GM18520 (cell line): Measurements from ENCODE around the gene SUMF1.

Experiments used
- ATAC-seq: cut with Tn5 transposase; IDR thresholded peaks from one replicate; pipeline ENCODE4 v1.9.1; 2021; ENCODE audit not compliant: unreplicated experiment

The SUMF1 gene

DNA sequence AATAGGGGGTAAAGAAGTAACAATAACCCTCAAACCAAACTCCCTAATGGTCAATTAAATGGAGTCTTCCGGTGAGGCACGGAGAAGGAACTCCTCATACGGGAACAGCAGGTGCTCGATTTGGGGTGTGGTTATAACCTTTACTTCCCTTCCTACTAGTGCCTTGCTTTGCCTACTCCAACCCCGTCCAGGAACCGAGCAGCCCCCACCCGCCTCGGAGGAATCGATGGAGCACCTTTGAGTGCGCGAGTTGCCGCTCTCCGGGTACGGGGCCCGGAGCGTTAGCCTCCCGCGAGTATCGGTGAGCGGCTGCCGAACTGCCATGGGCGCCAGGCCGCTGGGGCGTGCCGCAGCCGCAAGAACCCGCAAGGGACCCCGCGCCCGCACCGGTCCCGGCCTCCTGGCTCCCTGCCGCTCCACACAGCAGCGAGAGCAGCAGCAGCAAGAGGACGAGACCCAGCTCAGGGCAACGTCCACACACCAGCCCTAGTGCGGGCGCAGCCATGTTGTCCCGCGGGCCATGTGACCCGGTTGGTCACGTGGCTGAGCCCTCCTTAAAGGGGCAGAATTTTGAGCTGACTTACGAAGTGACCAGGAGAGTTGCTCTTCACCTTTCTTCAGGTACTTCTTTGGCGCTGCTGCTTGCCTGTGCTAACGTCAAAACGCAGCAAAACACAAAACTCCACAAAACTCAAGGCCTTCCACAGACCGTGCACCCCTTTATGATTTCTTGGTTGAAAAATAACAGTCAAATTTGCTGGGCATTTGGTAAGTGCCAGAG lies at the start of gene SUMF1:
Gene SUMF1 (minus strand): TSS at position 529 of the 781 bp plus-strand sequence. CDS start 24 bp downstream, at position 505.
- peak; percentile 100 for ATAC-seq

DNA sequence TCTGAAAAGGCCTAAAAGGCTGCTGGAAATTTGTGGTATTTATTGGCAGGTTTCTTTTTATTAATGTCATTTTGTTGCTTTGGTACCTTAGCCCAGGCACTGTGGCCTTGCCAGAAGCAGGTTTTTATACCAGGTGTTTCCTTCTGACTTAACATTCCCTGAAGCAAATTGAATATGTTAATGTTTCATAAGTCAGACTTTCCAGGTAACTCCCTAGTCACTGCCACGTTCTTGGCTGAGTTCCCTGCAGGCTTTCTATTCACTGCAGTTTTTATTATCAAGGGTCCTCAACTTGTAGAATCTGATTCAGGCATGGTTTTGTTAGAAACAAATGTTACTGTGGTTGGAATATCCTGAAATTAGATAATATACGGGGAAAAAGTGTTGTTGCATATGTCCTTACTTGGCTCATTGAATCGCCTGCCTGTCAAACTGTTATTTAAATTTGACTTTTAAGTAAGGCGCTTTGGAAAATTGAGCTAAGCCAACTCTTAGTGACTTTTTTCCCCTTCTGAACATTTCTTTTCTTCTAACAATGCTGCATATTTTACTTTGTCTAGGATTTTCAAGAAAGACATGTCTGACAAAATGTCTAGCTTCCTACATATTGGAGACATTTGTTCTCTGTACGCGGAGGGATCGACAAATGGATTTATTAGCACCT lies 49.0 kb upstream of the SUMF1 start:
- no peak for ATAC-seq

DNA sequence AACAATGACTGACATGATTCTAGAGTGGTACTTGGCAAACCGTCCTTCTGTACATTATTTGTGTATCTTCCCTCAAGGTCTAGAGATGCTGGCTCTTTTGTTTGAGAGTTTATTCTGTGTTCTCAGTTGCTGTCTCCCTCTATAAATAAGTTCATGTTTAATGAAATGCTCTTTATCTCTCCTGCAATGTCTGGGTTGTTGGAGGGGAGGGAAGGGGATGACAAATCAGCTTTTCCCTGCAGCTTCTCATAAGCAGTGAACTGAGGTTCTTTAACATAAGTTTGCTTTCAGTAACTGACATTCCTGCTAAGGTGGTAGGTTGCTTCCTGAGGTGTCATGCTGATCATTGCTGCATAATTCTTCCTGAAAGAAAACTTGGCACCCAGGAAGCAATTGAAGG lies 47.8 kb upstream of the SUMF1 start:
- ATAC-seq, result no peak

DNA sequence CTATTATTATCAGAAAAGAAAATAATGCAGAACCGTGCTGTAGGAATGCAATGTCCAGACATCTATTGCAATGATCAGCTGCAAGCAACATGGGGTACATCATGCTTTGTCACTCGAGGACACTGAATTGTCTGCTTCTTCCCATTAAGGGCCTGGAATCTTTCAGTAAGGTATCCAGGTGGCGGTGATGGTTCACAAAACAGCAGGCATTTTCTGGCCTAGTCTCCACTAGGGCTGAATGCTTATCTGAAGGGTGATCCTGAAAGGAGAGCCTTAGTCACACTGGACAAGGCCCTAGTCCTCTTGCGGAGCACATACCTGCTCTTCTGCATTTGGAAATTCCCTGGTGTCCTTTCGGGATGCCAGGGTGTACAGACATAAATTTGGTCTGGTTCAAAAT lies 47.3 kb upstream of the SUMF1 start:
- no peak for ATAC-seq

DNA sequence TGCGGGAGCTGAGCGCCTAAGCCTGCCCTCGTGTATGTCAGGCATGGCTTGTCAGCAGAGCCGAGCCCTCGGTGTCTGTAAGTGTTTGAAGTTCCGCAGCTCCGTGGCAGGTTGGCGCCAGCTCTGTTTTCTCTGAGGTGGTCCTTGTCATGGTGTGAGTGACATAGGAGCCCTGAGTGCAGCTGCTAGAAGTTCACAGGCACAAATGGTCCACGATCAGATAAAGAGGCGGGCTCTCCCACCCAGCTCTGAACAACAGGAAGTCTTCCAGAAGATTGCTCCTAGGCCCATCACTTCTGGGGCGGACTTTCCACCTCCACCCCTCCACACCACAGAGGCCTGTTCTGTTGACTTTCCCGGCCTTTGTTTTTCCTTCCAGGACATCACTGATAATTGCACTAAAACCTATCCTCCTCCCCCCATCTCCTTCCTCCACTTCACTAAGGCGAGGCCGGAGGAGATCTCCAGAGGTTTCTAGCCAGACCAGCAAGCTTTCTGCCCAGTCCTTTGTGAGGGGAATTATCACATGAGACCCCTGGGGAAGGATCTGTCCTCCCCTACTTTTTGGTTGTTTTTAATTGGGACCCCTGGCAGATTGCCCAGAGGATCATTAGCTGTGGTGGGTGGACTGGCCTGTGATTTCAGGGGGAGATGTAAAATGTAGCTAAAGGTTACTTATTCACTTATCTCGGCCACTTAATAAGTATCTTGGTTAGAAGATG lies 46.0 kb upstream of the SUMF1 start:
- ATAC-seq, result no peak

DNA sequence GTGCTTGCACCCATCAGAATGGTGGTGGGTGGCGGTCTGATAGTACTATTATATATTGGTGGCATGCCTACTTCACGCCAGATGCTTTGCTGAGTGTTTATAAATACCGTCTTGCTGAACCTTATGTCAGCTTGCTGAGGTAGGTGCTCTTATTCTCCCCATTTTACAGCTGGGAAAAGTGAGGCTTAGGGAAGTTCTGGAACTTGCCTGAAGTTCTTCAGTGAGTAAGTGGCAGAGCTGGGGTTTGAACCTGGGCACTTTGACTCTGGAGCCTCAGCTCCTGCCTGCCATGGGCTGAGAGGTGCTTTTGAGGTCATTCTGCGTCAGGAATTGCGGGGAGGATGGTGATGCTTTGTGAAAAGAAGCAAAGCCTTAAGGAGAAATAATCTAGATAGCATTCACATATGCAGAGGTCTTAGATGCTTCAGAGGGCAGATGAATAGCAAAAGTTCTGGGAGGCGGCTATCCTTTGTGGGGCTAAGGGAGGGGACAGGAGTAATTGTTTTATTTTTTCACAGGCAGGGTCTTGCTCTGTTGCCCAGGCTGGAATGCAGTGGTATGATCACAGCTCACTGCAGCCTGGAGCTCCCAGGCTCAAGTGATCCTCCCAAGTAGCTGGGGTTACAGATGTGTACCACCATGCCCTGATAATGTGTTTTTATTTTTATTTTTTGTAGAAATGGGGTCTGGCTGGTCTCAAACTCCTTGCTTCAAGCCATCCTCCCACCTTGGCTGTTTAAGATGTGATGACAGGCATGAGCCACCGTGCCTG lies 44.6 kb upstream of the SUMF1 start:
- ATAC-seq, result no peak

DNA sequence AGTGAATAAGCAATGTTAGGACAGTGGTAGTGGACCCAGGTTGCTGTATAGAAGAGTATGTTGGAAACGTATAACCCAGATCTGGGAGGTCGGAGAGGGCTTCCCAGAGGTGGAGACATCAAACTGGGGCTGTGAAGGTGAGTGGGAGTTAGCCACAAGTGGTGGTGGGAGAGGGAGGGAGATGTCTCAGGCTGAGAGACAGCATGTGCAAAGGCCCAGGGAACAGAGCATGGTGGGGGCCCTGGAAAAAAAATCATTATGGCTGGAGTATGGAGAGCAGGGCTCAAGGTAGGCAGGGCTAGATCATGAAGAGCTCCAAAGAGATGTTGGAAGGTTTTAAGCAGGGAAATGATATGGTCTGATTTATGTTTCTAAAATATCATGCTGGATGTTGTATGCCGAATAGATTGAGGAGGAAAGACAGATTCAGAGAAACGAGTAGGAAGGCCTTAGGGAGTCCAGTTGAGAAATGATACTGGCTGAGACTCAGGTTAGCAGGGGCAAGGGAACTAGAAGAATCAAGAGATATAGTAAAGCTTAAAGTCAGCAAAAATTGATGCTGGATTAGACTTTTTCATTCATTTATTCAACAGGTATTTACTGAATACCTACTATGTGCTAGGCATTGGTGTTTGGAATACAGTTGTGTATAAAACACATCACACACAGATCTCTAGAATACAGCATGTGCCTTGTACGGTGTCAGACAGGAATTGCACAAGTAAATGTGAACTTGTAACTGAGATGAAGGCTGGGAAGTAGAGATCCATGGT lies 43.1 kb upstream of the SUMF1 start:
- ATAC-seq, result no peak

DNA sequence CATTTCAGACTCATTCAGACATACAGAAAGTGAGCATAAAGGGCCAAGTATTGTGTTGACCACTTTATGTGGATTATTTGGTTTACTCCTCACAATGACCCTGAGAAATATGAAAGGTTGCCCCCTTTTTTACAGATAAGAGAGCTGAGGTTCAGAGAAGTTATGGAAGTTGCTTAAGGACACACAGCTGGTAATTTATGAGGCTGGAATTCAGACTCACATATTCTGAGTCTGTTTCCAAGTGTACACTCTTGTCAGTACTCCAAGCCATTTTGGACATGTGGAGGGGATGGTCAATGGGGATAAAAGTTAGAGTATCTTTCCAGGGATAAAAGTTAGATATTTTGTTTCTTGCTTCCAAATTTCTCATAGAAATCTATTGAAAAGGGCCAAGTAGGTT lies 42.0 kb upstream of the SUMF1 start:
- no peak for ATAC-seq

DNA sequence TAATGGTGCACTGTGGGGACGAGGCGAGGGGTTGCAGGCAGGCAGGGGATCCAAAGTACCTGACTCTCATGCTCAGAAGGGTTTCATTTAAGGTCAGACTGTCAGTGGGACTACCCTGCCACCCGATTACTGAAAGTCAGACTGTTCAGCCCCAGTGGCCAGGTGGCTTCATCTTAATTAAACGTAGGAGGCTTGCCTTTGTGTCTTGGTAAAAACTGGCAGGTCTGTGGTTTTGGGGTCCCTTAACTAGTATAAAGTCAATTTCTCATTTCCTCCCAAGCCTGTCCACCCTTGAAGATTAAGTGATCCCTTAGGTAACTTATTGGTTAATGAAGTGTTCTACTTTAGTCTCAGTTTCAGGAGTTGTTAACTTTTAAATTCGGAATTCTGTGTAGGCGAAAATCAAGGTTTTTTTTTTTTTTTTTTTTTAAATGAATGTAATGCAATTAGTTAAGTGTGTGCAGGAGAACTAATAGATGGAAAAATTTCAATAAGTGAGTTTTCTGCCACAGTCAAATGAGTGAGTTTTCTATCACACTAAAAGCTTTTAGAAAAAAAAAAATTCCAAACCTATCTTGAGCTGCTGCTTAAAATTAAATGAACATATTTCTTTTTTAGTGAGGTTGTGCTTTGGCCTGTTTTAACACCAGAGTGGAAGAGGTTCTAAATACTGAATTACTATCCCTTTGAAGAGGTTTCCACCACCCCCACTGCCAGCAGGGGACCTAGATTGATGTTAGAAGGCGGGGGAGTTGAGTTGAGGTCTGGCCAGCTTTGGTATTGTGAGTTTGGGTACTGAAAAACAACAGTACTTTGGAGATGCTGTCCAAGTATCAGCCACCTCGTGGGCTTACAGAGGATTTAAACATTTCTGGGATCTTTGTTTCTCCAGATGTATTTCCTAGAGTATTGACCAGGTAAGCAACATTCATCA lies 41.2 kb upstream of the SUMF1 start:
- ATAC-seq, result peak; percentile 48

DNA sequence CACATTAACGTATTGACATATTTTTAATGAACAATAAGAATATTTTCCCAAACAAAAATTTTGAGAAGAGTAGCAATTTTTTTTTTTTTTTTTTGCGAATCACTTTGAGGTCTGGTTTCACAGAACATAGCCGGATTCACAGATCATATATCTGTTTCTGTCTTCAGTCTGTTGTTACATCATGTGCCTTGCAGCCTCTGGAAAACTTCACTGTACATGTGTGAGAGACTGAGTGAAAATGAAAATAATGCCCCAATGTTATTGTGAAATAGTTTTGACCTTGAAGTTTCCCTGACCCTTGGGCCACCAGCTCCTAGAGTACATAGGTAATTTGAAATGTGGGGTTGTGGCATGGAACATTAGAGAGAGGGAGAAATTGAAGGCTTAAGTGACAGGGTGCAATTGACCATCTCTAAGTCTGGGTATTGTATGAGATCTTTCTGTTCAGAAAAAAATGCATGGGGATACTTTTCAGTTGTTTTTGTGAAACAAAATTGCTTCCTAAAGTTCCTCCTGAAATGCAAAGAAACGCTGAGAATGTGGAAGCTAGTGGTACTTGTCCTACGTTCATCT lies 40.0 kb upstream of the SUMF1 start:
- ATAC-seq, result peak; percentile 36

DNA sequence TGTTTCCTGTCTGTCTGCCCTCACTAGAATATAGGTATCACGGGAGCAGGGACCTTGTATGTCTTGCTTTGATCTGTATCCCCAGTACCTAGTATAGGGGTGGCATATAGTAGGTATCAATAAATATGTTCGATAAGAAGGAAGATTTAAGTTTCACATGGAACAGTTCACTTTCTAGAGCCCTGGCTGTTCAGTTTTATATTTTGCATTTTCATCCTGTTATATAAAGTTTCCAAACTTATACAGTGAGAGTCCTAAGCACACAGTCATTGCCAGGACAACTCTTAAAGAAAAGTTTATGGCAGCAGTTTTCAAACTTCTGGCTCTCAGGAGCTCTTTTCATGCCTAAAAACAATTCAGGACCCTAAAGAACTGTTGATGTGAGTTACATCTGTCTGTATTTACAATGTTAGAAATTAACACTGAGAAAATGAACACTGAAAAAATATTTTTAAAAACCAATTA lies 39.5 kb upstream of the SUMF1 start:
- ATAC-seq, result no peak

DNA sequence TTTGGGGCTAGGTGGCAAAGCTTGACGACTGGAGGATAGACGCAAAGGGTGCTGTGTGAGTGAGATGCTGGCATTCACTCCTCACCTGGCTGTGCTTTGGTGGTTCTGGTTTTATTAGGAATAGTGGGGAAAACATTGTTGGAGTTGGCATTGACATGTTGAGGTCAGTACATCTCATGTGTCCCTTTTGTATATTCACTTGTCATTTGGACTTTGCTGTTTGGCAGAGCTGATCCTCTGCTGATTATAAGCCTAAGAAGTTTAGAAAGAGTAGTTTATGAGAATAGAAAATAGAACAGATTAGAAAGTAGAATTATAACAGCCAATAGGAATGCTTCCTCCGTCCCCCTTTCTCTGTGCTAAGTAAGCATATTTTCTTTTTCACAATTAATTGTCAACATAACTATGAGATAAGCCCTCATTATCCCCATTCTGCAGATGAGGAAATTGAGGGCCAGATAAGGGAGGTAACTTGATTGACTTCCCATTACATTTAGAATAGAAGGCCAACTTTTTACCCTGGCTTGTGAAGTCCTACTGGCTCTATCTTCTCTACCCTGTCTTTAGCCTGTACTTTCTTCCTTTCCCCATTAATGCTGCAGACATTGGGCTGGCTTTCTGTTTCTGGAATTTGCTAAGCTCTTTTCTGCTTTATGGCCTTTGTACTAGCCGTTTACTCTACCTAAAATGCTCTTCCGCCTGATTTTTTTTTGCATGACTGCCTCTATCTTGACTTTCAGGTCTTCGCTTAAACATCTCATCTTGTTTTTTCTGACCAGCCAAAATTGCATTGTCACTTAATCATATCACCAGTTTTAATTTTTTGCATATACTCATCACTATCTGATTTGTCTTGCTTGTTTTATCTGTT lies 38.9 kb upstream of the SUMF1 start:
- ATAC-seq, result no peak

DNA sequence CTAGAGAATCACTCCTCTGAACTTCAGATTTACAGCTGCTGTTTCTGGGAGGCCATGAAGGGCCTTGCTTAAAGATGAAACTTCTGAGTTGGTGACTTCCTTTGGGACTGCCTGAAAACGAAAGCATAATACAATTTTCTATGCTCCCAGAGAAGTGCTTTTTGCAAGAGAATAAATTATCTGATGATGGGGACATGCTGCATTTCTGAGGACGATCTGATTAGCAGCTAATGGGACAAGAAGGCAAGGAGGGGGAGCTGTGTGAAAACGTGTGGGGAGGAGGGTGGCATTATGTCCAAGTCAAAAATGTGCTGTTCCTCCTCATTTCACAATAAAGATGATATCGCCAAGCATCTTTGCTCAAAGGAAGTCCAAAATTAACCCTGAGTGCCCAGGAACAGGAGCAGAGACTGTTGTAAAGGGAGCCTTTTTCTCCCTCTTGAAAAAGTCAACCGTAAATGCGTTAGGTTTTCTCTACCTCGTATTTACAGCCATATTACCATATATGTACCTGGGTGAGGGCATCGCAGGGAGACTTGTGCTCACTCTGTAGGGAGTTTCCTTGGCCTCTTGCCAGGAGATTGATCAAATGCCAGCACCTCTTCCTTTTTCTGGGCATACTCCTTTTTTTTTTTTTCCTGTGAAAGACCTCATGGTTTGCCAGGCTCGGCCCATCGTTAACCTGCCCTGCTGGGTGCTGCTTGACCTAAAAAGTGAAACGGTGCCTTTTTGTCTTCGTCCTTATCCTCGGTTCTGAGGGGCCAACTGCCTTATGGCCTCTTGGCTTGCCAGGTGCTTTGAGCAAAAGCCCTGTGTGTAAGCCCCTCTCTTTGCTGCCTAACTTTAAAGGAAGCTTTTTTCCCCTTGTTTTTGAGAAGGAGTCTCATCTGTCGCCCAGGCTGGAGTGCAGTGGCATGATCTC lies 37.5 kb upstream of the SUMF1 start:
- ATAC-seq, result no peak

DNA sequence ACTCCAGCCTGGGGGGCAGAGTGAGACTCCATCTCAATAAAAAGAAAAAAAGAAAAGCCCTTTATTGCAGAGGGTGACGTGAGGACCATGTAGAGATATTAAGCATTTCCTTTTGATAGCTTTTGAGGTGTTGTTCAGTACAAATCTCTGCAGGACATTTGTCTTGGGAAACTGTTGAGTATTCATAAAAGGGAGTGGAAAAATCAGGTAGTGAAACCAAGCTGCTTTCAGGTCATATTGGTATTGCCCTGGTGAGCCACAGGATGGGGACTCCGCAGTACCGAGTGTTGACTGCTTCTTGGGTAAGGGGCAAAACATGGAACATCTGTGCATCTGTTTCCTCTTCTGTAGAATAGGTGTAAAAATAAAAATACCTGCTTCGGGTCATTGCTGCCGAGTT lies 36.0 kb upstream of the SUMF1 start:
- ATAC-seq, result peak; percentile 21

DNA sequence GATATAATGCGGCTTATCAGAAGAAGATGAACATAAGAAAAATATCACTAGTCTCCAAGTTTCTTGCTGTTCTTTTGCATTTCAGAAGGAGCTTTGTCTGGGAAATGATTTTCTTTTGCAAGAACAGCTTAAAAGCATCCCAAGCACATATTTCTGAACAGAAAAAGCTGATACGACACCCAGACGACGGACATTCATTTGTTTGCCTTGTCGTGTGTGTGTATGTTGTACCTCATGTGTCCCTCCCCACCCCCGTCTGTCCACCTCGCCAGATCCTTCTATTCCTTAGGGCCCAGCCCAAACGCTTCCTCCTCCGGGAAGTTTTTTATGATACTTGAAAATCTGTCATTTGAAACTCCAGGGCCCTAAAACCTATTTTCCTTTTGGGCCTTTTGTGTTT lies 34.9 kb upstream of the SUMF1 start:
- ATAC-seq, result no peak

DNA sequence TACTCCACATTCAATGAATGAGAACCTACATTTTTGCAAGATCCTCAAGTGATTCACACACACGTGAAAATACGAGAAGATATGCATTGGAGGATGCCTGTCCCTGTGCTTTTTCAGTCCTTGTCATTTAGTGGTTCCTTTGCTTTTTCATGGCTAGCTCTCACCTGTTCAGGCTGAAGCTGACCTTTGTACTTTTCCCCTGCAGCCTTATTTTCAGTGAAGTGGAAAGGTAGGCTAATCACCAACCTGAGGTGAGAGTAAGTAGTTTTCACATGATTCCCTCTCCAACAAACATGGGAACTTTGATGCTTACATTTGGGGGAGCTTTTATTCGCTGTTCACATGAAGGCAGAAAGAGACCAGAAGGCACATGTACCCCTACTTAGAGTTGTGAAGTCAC lies 34.4 kb upstream of the SUMF1 start:
- ATAC-seq, result no peak

DNA sequence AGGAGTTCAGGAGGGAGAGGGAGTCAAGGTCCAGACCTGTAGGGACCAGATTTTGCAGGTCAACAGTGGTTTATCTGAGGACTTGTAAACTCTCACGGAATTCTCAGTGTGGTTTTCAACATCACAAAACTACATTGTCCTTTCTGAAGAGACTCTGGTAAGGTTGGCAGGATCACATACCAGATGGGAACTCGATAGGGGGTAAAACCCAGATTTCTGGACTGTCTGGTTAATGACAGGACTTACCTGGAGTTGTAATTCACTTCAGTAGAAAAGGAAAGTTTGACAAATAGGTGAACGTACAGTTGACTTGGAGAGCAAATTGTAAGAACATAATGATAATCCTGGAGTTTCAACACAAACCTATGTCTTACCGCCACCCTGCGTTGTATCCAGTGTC lies 31.4 kb upstream of the SUMF1 start:
- ATAC-seq, result no peak
